ENCODE results near the gene KRT5.
"Not testable (repeated sequence)": the region's sequence is repeated elsewhere in the genome, so short reads cannot be mapped to it uniquely, and the experiment has no call there.

GRCh38 chr12:52500574-52500973 is 19.6 kb downstream of the KRT5 start:
- not testable (repeated sequence) for TF ChIP-seq CTCF (conservative IDR thresholded peaks at IDR 0.05 in 1 of 2, IDR thresholded peaks at IDR 0.05 in 1 of 2; ENCODE audit: low read depth in 1 of 2, low read length in 2 of 2); EZH2 (IDR thresholded peaks at IDR 0.05; ENCODE audit: low read length, missing control alignments)
